Activated CD8-positive, alpha-beta memory T cell treated with anti-CD3 and anti-CD28 coated beads, Interleukin-2, amount 50 U/mL, for 24 hours (primary cell): ENCODE data around the gene UMPS.
"Not testable (repeated sequence)": the region's sequence is repeated elsewhere in the genome, so short reads cannot be mapped to it uniquely, and the experiment has no call there.

Experiments used
- DNase-seq: peaks from one replicate; pipeline ENCODE4 v3.0.0-alpha.2; 2020; ENCODE audit errors: extremely low read depth

UMPS gene

GRCh38 chr3:124780356-124780755, 50.1 kb downstream of the UMPS start:
- DNase-seq = no peak

- no peak for DNase-seq
These were observed 50.7 kb downstream of the UMPS start for GRCh38 chr3:124780761-124781475.

DNA sequence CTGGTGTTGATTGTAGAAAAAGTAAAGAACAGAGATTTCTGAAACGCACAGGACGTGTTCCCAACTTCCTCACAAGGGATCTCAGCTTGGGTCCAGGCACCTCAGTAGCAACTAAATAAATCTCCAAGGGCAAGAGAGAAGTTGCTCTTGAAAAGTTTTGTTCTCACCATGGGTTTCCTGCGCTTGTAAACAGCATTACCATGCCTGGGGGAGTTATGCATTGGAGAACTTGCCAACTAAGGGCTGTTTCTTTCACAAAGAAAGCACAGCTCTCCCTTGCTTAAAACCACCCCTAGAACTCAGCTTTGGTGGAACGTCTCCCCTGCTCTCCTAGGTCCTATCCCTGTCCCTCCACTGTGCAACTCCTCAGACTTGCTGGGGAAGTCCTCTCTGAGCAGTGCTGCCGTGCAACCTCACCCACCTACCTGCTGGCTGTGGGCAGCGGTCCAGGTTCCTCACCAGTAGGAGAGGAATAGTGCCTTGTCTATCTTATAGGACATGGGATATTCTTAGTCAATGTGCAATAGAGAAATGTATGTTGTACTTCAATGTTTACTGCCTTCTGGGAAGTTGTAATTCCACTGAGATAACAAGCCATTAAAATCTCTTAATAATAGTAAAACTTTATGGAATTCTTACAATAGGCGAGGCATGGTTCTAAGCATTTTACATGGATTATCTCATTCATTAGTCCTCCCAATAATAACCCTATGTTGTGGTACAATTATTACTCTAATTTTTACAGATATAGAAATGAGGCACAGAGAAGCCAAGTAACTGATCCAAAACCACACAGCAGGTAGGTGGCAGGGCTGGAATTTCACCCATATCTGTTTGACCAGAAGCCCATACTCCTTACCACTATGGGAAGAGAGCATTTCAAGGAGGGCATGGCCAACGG, 51.5 kb downstream of the UMPS start:
- DNase-seq = no peak

DNA sequence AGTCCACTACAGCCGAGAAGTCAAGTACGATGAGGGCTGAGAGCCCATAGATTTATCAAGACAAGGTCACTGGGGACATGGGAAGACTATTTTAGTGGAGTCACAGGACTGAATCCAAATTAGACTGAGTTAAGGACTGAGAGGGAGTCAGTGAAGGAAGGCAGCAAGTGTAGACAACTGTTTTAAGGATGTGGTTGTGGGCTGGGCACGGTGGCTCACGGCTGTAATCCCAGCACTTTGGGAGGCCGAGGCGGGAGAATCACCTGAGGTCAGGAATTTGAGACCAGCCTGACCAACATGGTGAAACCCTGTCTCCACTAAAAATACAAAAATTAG, 52.1 kb downstream of the UMPS start:
- not testable (repeated sequence) for DNase-seq

DNA sequence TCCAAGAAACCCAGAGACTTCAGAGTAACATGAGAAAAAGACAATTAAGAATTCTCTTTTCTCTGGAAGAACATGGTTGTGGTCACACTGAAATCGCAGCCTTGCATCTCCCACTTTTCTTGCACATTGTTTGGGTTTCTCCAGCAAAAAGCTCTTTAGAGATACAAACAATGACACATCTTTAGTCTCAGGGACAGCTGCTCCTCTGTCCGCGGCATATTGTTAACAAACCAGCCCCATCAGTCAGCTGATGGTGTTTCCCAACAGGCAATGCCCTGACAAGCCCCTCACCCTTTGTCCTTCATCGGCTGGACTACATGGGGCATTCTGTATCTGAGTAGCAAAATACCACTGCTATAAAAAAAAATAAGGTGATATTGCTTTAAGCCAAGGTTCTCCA, 53.4 kb downstream of the UMPS start:
- no peak for DNase-seq

DNA sequence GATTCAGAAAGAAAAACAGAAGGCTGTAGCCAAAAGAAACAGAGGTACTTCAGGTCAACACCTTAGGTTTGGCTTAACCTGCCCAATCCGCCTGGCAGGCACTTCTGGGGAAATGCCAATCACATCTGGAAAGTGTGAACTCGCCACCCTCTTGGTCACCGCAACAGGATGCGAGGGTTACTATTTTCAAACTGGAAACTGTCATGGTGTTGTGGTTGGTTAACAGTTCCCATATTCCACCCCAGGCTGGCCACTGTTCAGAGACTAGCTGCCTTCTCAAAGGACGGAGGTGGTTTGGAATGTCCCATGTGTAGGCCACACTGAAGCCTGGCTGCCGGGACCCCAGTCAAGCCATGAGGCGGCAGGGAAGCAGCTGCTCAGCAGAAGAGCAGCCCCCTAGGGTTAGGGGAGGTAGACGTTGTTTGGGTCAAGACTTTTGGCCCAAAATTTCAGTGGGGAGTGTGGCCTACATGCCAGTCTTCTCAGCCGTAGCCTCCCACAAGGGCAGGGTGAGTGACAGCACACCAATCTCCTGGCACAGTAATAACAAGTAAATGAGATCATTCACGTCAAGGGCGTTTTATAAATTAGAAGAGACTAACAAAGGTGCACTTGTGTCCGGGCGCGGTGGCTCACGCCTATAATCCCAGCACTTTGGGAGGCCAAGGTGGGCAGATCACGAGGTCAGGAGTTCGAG, 54.6 kb downstream of the UMPS start:
- DNase-seq = no peak

DNA sequence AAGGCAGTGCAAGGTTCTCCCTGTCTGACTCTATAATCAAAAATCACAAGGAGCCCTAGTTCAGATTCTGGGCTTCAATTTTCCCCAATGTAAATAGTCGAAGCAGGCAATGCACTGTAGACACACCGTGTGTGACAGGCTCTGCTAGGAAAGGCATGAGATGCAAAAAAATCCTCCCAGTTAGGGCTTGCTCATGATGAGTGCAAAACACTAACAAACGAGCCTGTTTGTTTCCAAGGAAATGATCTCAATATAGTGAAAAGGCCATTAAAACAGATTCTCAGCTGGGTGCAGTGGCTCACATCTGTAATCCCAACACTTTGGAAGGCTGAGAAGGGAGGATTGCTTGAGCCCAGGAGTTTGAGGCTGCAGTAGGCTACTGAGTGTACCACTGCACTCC, 55.7 kb downstream of the UMPS start:
- DNase-seq = no peak

DNA sequence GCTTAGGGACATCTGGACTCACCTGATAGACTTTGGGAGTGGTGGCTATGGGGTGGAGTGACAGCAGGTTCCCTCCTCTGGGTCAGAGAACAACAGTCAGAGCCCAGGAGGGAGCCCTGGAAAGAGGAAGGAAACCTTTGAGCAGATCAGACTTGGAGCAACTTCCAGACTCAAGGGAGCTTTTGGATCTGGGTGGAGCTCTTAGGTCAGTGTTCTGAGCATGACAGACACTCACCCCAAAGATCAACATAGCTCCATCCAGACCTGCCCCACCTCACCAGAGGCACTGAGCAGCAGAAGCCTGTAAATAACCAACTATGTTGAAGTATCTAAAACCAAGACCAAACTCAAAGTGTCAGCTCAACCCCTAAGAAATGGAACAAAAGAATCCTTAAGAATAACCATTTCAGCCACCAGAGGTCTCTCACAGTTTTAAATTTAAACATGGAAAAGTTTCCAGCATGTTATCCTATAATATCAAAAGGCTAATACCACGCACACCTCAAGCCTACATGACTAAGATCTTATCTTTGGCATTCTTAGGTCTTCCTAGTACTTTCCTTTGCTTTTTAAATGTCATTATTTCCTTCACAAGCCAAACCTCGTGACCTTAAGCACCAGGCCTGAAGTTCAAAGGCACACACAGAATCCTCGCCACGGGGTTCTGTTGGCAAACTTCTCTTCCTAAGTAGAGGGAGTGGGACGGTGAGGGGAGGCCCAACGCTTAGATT, 56.4 kb downstream of the UMPS start:
- no peak for DNase-seq

GRCh38 chr3:124787476-124788195, 57.4 kb downstream of the UMPS start:
- DNase-seq = no peak

- no peak for DNase-seq
These were observed 58.0 kb downstream of the UMPS start for GRCh38 chr3:124788254-124788745.

GRCh38 chr3:124789103-124789502, 58.9 kb downstream of the UMPS start:
- not testable (repeated sequence) for DNase-seq

DNA sequence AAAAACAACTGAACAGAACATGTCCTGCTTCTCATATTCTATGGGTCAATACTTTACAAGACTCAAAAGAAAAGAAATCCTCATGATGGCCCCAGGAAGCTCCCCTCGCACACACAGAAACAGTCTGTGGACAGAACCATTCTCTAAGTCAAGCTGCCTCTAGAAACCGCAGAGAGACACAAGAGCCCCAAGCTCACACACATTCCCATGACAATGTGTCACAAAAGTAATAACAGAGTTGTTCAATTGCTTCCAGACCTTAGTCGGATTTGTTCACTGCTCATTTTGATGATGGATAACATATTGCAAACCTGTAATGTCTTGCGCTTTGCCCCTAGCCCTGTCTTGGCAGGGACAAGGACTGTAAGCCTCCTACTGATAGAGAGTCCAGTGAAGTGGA, 60.9 kb downstream of the UMPS start:
- no peak for DNase-seq

- no peak for DNase-seq
These were observed 61.4 kb downstream of the UMPS start for GRCh38 chr3:124791639-124792151.

DNA sequence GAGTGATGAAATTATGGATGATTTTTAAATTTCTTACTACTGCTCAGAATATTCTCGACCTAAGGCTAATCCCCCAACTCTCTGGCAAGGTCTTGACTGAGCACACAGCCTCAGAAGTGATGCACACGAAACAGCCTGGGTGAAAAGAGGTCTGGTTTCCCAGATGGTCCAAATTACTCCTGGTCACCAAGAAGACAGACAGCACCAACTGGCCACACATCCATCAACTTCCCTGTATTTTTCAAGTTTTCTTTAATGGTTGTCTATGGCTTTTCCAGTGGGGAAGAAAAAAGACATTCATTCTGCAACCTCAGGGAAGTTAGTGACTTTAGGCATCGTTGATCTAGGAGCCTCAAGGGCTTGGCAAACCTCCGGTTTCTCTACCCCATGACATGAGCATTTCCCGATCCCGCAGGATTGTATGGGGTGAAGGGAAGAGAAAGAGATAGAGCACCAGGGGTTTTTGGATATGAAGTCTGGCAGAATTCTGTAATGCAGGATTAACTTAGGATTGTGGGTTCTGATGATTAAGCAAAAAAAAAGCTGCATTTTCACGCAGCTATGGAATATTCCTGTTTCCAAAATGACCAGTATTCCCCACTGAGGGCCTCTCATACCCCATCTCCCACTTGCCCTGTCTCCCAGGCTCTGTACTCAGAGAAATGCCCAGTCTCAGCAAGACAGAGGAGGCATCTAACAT, 62.2 kb downstream of the UMPS start:
- no peak for DNase-seq

- DNase-seq = no peak
These were observed 62.9 kb downstream of the UMPS start for GRCh38 chr3:124793054-124793739.

GRCh38 chr3:124796477-124796876, 66.2 kb downstream of the UMPS start:
- DNase-seq = no peak

DNA sequence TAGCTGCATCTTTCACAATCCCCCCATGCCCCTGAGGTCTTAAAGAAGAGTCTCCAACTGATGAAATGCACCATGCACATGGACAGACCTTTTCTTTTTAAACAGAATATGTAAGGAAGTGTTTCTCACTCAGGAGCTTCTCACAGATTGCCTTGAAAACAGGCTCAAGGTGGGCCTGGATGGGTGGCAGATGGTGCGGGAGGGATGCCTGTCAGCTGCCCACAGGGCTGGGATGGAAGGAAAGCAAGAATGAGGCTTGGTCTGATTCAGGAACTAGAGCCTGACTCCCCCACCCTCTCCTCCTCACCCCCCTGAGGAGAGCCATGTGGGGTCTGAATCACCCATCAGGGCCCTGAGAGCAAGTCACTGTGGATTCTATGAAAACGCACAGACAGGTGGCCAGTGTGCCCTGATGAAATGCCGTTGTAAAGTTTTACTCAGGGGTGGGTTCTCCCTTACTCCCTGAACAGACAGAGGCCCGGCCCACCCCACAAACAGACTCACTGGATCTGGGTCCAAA, 67.2 kb downstream of the UMPS start:
- no peak for DNase-seq
